NCI-H345 treated with DMSO at 0.1 percent for 48 hours (cell line): ENCODE data around the gene FLNB.

Experiments used
- DNase-seq: peaks from one replicate; lab custom pipeline; 2025; ENCODE audit not compliant: unreplicated experiment; lab: John Stamatoyannopoulos, UW

The FLNB gene

DNA sequence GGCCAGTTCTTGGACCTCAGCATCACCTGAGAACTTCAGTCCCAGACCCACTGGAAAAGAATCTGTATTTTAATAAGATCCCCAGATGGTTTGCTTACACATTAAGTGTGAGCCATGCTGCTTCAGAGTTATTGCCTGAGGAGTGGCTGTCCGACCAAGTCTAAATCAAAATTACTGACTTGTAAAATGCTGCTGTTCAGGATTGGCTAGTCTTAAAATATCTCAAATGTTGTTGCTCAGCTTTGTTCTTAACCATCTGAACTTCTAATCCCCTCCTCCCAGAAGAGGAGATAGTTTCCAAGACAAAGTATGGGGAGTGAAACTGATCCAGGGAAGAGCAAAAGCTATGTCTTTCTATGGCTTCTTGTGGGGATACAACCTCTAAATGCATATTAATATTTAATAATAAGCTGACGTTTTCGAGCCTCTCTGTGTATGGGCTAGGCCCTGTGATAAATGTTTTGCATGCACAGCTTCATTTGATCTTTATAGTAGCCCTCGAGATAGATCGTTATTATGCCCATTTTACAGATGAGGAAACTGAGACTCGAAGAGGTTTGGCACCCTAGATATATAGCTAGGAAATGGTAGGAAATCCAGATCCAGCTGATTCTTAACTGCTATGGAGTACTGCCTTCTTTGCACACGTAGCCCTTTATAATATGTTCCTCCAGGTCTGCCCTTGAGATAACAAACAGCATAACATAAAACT, 150.4 kb downstream of the FLNB start:
- no peak for DNase-seq

DNA sequence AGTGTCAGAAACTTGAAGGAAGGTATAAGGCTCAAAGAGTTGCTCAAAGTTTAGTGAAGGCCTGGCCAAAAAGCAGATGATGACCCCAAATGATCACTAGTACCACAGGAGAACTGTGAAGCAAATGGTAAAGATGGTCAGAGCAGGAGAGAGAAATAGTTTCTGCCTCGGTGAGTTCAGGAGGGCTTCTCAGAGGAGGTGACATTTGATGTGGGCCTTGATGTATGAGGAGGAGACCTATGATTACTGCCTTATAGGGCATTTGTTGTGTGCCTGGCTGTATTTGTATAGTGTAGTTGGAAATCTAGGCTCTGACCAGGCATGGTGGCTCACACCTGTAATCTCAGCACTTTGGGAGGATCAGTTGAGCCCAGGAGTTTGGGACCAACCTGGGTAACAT, 152.2 kb downstream of the FLNB start:
- no peak for DNase-seq

DNA sequence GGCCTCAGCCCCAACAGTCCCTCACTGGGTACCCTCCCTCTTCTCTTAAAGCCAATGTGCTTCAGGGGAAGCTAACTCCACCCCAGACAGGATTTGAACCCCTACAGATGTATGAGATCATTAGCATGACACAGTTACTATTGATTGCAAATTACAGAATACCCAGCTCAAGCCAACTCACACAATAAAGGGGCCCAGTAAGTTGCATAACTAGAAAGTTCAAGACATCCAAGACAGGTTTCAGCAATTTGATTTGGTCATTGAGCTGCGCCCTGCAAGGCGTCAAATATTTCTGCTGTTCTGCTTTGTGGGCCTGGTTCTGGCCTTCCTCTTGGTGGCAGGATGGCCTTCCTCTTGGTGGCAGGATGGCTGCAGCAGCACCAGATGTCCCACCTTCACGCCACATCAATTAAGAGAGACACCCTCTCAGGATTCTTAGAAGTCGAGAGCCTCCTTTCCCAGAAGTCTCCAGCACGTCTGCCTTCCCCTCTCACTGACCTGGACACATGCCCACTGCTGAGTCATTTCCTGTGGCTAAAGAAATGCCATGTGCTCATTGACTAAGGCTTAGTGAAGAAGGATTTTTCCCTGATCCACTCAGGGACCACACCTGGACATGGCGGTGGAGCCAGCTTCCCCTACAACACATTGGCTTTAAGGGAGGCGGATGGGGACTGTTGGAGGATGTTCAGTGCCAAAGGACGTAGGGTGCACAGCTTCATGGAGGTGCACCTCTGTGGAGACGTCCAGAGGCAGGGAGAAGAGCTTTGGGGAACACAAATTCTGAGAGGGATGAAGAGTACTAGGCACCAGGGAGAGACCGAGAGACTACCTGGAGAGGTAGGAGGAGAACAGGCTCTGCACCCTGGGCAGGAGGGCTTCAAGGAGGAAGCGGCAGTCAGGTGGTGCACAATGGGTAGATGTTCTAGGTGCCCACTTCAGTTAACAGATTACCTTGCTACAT, 153.5 kb downstream of the FLNB start:
- DNase-seq, result no peak

DNA sequence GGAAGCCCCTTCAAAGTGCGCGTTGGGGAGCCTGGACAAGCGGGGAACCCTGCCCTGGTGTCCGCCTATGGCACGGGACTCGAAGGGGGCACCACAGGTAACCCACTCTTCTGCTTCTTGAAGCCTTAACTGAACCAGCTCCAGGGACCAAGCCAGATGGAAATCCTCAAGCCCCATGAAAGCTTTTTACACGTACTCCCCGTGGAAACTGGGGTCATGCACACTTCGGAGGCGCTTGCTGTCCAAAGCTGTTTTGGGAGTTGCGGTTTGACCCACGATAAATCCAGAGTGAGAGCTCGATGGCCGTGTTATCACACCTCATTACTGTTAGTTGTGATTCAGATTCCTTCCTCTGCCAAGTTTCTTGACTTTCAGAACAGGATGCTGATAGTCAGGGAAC, 155.0 kb downstream of the FLNB start:
- no peak for DNase-seq

DNA sequence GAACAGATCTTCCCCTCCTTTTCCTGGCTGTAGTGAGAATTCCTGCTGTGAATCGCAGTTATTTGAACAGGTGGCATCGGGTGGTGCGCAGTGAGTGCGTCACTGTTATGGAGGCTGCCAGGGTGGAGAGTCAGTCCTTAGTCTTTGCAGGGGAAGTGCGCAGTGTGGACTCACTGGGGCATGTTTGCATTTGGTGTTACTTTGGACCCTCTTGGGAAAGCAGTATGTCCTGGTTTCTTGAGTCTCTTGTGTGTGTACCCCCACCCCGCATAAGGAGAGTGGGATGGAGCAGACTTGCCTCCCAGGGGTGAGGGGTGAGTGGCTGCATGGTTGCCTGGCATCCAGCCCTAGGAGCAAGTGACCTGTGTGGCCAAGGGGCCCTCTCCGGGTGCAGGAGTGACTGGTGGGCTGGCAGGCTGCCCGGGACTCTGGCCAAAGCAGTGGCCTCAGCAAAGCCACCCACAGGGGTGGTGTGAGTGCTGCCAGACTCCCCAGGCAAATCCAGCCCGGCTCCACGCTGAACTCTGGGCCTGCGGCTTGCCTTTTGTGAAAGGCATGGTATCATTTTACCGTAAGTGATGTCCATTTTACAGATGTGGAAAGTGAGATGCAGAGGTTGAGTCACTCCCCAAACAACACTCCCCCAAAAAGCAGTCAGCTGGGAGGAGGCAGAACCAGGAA, 156.1 kb downstream of the FLNB start:
- DNase-seq, result peak; percentile 64

DNA sequence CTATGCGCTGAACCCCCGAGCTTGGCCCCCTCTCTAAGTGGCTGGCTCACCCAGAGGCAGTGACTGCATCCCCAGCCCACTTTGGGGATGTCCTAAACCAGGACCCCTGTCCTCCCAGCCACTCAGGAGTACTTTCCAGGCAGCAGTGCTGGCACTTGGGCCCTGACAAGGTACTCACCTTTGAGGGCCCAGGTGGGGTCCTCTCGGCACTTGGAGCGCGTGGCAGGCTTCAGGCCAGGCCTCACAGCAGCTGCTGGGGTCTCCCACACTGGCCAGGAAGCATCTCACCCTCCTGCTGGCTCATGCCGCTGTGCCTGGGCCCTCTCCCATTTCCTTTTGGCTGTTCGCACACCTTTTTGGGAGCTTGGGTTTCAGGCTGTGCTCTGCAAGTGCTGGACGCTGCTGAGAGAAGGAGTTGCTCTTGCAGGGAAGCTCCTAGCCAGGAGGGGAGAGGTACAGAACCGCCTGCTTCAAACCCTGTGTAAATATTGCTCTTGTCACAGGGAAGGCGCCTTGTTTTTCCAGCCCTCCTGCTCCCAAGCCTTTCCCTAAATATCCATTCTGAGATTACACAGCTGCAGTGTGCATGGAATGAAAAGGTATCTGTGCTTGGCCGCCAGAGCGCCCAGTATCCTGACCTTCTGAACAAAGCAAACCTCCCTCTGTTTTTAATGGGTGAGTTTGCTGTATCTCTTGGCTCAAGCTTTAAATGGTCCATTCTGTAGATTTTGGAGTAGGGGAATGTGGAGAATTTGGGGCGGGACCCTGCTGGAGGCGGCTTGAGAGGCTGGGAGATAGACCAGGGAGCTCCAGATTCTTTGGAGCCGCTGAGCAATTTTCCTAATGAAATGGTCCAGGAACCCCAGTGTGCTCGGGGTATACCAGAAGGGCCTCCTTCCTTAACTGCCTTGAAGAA, 156.9 kb downstream of the FLNB start:
- DNase-seq, result no peak

DNA sequence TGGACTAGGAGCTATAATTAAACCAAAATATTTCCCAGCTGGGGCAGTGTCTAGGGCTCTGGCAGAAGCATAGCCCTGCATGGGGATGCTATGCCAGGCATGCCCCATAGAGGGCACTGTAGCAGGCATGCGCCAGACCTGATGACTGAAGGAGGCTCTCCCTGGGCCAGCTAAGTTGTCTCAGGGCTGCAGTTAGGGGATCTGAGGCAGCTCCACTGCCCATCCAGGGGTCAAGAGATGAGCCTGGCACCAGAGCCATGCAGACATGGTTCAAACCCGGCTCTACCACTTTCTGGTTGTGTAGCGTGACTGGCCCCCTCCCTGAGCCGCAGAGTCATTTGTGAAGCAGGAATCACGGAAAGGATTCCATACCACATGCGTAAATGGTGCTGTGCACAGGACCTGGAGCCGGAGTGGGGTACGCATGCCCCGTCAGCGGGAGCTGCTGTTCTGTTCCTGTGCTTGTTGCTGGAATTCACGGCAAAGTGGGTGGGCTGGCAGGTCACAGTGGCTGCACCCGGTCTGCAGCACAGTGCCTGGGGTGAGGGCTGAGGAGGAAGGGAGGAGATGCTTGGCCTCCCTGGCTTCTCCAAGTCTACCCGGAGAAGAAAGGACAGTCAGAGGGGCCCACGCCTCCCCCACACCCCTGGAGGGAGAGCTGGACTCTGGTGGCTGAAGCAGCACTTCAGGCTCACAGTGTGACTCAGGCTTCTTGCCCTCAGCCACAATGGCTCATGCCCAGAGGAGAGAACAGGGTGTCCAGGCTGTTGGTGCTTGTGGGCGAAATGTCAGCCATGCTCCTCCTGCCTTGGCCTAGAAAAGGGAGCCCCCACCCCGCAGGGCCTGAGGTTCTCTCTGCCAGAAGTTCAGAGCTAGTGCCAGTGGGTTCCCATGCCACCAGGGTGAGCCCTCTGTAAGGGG, 159.5 kb downstream of the FLNB start:
- DNase-seq, result no peak

DNA sequence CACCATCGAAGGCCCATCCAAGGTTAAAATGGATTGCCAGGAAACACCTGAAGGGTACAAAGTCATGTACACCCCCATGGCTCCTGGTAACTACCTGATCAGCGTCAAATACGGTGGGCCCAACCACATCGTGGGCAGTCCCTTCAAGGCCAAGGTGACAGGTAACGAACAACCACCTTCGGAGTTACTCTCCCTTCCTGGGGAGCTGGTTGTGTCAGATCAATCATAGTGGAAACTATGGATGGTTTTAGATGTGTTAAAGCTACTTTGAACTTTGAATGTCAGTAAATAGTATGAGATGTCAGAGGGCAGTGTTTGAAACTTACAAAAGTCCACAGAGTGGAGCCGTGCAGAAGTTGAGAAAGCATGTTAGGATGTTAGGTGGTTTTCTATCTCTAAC, 160.3 kb downstream of the FLNB start:
- DNase-seq, result no peak

DNA sequence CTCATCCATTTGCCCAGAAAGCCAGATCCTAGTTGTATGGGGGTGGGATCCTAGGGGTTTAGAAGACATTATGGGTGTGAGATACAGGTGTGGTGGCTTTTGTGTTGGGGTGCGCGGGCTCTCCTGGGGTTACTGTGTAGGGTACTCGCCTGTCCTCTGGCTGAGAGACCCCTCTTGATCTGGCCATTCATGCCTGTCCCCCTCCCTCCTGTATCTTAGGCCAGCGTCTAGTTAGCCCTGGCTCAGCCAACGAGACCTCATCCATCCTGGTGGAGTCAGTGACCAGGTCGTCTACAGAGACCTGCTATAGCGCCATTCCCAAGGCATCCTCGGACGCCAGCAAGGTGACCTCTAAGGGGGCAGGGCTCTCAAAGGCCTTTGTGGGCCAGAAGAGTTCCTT, 161.1 kb downstream of the FLNB start:
- DNase-seq, result no peak

DNA sequence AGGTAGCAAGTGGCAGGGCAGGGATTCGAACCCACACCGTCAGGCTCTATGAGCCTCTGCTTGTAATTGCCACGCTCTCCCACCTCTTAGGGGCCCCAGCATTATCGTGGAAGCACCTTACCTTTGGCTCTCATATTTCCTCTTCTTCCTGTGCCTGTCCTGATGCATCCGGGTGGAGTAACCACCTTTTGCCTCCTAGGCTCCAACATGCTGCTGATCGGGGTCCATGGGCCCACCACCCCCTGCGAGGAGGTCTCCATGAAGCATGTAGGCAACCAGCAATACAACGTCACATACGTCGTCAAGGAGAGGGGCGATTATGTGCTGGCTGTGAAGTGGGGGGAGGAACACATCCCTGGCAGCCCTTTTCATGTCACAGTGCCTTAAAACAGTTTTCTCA, 162.2 kb downstream of the FLNB start:
- DNase-seq, result no peak

DNA sequence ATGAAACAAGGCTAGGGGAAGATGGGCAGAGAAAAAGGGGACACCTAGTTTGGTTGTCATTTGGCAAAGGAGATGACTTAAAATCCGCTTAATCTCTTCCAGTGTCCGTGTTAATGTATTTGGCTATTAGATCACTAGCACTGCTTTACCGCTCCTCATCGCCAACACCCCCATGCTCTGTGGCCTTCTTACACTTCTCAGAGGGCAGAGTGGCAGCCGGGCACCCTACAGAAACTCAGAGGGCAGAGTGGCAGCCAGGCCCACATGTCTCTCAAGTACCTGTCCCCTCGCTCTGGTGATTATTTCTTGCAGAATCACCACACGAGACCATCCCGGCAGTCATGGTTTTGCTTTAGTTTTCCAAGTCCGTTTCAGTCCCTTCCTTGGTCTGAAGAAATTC, 162.9 kb downstream of the FLNB start:
- DNase-seq, result no peak

DNA sequence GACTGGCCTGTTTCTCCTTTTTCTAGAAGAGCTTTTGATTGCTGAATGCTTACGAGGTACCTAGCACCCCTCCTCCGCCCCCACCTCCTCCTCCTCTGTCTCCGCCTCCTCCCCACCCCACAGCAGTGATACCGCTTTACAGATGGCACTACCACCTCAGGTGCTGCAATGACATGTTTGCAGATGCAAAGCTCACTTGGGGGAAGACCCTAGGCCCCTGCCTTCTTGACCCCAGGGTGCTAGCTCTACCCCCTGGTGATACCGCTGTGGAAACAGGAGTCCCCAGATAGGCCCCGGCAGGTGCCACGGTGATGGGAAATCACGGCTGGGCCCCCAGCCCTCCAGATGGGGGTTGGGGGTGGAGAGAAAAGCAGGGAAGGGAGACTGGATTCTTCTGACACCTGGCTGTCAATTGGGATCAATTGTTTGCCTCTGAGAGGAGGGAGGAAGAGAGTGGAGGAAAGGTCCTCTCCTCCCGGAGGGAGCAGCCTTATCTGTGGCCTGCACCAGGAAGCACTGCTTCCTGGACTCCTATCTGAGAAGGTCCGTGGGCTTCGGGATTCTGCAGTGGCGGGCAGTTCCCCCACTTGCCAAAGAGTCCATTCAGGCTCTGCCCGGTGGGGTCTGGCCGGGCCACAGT, 164.9 kb downstream of the FLNB start:
- DNase-seq, result no peak

DNA sequence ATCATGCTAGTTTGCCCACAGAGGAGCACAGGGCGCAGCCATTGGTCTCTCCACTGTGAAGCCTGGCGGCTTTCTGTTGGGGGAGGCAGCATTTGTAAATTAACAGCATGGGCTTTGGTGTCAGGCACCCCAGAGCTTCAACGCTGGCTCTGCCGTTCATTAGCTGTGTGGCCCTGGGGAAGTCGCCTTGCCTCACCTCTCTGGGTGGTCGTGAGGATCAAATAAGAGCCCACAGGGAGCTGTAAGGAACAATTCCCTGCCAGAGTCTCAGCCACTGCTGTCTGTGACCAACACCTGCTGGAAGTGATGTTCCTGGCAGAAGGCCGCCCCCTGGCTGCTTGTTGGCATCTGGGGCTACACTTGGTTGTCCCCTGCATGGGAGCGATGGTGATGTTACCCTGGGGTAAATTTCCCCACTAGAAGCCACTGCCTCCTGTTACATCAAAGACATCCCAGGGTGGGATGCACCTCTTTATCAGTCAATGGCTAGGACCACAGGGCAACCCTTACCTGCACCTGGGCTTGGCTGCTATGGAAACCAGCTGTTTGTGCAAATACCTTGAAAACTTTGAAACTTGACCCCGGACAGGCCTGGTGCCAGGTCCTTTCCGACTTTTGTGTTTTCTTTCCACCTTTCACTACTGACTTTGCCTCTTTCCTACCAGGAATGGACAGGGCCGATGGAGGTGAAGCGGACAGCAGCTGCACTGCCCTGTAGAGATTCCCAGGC, 165.6 kb downstream of the FLNB start:
- DNase-seq, result no peak

DNA sequence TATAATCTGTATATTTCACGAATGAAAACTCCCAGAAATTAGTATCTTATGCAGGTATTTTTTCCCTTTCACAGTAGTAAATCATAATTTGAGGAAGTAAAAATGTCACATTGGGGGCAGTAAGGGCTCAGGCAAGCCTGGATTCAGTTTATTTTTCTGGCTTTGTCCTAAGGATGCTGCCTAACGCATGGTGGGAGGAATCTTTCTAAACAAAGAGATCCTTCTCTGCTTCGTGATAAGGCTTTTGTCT, 166.9 kb downstream of the FLNB start:
- no peak for DNase-seq

DNA sequence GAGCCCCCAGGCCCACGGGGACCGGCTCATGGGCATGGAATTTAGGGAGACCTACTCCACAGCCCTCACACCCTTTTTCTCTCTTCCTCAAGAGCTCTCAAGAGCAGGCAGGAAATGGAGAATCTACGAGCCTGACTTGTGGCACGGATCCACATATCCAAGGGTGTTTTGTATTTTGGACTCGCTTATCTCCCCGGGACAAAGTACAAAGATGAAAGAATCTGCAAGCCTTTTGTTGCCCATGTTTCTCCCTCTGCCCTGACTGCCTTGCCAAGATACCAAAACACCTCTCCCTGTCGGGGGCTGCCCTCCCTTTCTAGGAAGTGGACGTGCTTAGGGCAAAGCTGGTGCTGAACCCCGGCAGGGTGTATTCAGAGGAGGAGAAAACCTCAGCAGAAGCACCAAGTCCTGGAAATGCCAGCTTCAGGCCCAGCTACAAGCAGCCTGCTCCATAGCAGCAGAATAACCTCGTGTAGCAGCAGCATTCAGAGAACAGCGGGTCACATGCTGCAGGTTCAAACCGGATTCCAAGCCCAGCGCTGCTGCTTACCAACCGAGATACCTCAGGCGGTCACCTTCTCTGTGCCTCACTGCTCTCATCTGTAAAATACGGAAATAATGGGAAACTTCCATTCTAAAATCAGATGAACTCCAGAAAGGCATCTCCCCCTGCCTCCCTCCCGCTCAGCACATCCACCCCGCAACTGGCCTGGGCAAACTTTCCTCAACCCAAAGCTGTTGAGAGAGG, 167.4 kb downstream of the FLNB start:
- DNase-seq, result no peak

DNA sequence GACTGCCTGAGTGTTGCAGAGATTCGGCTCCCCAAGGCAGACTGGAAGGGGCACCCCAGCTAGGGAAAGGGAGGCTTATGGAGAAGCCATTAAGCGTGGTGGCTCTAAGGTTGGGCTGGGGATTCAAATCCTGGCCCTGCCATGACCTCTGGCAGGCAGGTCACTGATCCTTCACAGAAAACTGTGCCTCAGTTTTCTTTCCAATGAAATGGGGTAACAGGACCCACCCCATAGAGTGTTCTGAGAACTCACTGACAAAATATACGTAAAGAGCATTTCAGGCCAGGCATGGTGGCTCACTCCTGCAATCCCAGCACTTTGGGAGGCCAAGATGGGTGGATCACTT, 167.9 kb downstream of the FLNB start:
- DNase-seq, result no peak

DNA sequence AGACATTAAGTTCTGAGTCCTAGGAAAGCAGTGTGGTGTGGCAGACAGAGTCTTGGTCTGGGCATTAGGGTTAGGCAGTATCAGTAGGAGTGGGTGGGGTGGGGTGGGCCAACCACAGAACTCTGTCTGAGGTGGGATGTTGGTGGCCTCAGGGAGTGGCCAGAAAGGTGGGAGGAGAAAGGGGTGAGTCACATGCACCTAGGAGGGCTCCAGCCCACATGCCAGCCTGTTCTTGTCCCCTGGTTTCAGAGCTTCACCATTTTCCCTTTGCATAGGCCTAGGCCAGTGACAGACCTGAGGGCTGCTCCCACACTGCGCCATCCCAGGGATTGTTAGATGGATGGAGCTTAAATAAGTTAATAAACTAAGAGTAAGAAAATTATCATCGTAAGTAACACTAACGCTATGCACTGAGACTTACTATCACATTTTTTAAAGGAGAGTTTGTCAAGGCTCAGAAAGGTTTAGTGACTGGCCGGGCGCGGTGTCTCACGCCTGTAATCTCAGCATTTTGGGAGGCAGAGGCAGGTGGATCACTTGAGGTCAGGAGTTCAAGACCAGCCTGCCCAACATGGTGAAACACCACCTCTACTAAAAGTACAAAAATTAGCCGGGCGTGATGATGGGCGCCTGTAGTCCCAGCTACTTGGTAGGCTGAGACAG, 168.7 kb downstream of the FLNB start:
- DNase-seq, result no peak
